ENCODE results near the gene RIC1. TPM values are rescaled to one million over a fixed set of nuclear protein-coding genes. Genes with fewer than 3 reads are reported as not detected.
A peak's percentile ranks its signal among the peaks of the same experiment; 100 is the strongest.

The RIC1 gene
- polyA plus RNA-seq, 1 of the 3 experiments (the other 2 are of a cell fraction) = 21.9 TPM

DNA sequence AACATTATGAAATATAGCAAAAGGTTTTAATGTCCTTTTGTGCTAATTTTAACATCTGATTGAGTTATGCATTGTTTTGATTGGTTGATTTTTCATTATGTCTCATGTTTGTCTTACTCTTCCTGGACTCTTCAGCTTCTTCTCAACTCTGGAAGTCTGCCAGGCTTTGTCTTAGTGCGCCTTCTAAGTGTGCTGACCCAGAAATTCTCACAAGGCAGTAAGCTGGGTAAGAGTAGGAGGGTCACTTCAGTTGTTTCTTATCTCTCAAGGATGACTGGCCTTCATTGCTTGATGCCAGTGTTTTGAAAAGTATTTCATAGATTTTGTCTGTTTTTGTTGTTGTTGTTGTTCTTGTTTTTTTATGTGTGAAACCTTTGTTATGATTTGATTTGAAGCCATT, 59.2 kb downstream of the RIC1 start:
- Histone ChIP-seq H3K27me3 (ENCODE audit: insufficient read depth) (no peaks in the 10 kb centered on the region), H4K20me1 (ENCODE audit: insufficient read depth) (peaks cover 10% of the 10 kb centered on the region; the same call in 1 of the 2 replicates), H3K9me2 (no peaks in the 10 kb centered on the region), H3K79me2 (ENCODE audit: insufficient read depth) (peaks cover 65% of the 10 kb centered on the region), H3K4me2 (no peak overlapping the region), H3K36me3 (replicated peaks in 1 of 2; ENCODE audit: control insufficient read depth in 1 of 2, insufficient read depth in 2 of 2, low read length in 1 of 2) (peaks cover 4 to 31% of the 10 kb centered on the region in 2 experiments), H3K9me3 (peaks cover 7% of the 10 kb centered on the region; the same call in 1 of the 2 replicates), H3K9ac (no peak overlapping the region), H3K4me3 (ENCODE audit: low read depth in 2 of 2, low read length in 1 of 2) (no peak overlapping the region), H2AFZ (ENCODE audit: low read depth) (no peak overlapping the region), H3K27ac (ENCODE audit: low read depth in 2 of 2, low read length in 1 of 2) (peak overlapping the region in 1 of 2 experiments; percentile 30; a peak in 1 of 4 replicates), H3K4me1 (ENCODE audit: control insufficient read depth in 1 of 2, insufficient read depth in 2 of 2, low read depth in 1 of 2, low read length in 1 of 2) (peaks cover 2 to 16% of the 10 kb centered on the region in 2 experiments; a peak in 3 of 4 replicates), H3F3A (replicated peaks; ENCODE audit: insufficient read depth) (peaks cover 15% of the 10 kb centered on the region)
- TF ChIP-seq, protein P1, sequence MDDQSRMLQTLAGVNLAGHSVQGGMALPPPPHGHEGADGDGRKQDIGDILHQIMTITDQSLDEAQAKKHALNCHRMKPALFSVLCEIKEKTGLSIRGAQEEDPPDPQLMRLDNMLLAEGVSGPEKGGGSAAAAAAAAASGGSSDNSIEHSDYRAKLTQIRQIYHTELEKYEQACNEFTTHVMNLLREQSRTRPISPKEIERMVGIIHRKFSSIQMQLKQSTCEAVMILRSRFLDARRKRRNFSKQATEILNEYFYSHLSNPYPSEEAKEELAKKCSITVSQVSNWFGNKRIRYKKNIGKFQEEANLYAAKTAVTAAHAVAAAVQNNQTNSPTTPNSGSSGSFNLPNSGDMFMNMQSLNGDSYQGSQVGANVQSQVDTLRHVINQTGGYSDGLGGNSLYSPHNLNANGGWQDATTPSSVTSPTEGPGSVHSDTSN (IDR thresholded peaks at IDR 0.05) = no peak
- TF ChIP-seq YY1 (IDR thresholded peaks at IDR 0.05; ENCODE audit: low read depth) = no peak
- CTCF ChIA-PET = no interaction called here
- WGBS (ENCODE audit: low lambda C conversion rate) = 50% methylated on average over 1 of the region's 1 CpG
- DNase-seq = no peak
- POLR2A ChIA-PET = no interaction called here

DNA sequence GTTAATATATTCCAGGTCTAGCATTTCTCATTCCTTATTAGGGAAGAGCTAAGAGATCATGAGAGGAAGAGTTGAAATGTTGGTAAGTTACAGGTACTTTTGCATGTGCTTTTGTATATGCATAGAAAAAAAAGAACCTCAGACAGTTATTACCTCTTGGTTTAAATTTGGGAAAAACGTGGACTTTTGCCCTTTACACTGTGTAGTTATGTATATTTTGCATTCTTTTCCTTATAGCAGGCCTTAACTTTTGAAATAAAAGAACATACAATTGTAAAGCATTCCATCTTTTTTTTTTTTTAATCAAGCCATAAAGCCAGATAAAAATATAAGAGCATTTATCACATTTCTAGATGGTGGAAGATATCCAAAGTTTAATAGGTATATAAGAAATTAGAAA, 61.4 kb downstream of the RIC1 start:
- H4K20me1 ChIP-seq (ENCODE audit: insufficient read depth) = peaks cover 10% of the 10 kb centered on the region; the same call in 1 of the 2 replicates
- no peaks in the 10 kb centered on the region for H3K27me3 ChIP-seq (ENCODE audit: insufficient read depth)
- H3K9me3 ChIP-seq = no peaks in the 10 kb centered on the region
- peaks cover 51% of the 10 kb centered on the region for H3K79me2 ChIP-seq (ENCODE audit: insufficient read depth)
- H3K9me2 ChIP-seq = no peaks in the 10 kb centered on the region
- H3F3A ChIP-seq (replicated peaks; ENCODE audit: insufficient read depth) = peaks cover 12% of the 10 kb centered on the region
- ChIA-PET POLR2A (no interaction called here), CTCF (no interaction called here)
- H3K9ac ChIP-seq = no peak overlapping the region
- no peak overlapping the region for H3K4me2 ChIP-seq
- H3K4me1 ChIP-seq (ENCODE audit: control insufficient read depth in 1 of 2, insufficient read depth in 2 of 2, low read depth in 1 of 2, low read length in 1 of 2) = peaks cover 2 to 16% of the 10 kb centered on the region in 2 experiments; a peak in 3 of 4 replicates
- WGBS (ENCODE audit: low lambda C conversion rate) = 95% methylated on average over 1 of the region's 1 CpG
- DNase-seq = no peak
- H3K27ac ChIP-seq (ENCODE audit: low read depth in 2 of 2, low read length in 1 of 2) = no peak overlapping the region
- no peak overlapping the region for H2AFZ ChIP-seq (ENCODE audit: low read depth)
- peaks cover 4 to 22% of the 10 kb centered on the region in 2 experiments for H3K36me3 ChIP-seq (replicated peaks in 1 of 2; ENCODE audit: control insufficient read depth in 1 of 2, insufficient read depth in 2 of 2, low read length in 1 of 2)
- no peak overlapping the region for H3K4me3 ChIP-seq (ENCODE audit: low read depth in 2 of 2, low read length in 1 of 2)
- no peak for TF ChIP-seq RCOR1 (IDR thresholded peaks at IDR 0.05; ENCODE audit: low read length)
- TF ChIP-seq ELF1 (IDR thresholded peaks at IDR 0.05) = no peak
- TF ChIP-seq MEF2A (IDR thresholded peaks at IDR 0.05; ENCODE audit: borderline replicate concordance, low read depth) = no peak
- no peak for TF ChIP-seq JUND (IDR thresholded peaks at IDR 0.05)
- no peak for TF ChIP-seq GABPA (IDR thresholded peaks at IDR 0.05; ENCODE audit: low read depth)
- TF ChIP-seq GATA2 (CRISPR knock-in tag; IDR thresholded peaks at IDR 0.05) = no peak
- no peak for TF ChIP-seq SMC3 (IDR thresholded peaks at IDR 0.05; ENCODE audit: low read depth, low read length)
- TF ChIP-seq SIN3A (IDR thresholded peaks at IDR 0.05; ENCODE audit: borderline replicate concordance, low read depth, low read length) = no peak
- TF ChIP-seq FOXM1 (IDR thresholded peaks at IDR 0.05; ENCODE audit: low read depth) = no peak
- no peak for TF ChIP-seq YY1 (IDR thresholded peaks at IDR 0.05; ENCODE audit: low read depth)
- TF ChIP-seq, protein P2, sequence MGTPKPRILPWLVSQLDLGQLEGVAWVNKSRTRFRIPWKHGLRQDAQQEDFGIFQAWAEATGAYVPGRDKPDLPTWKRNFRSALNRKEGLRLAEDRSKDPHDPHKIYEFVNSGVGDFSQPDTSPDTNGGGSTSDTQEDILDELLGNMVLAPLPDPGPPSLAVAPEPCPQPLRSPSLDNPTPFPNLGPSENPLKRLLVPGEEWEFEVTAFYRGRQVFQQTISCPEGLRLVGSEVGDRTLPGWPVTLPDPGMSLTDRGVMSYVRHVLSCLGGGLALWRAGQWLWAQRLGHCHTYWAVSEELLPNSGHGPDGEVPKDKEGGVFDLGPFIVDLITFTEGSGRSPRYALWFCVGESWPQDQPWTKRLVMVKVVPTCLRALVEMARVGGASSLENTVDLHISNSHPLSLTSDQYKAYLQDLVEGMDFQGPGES (IDR thresholded peaks at IDR 0.05; ENCODE audit: low read depth, low read length) = no peak
- no peak for TF ChIP-seq FOXJ3 (CRISPR knock-in tag; IDR thresholded peaks at IDR 0.05)
- no peak for TF ChIP-seq CHD2 (IDR thresholded peaks at IDR 0.05; ENCODE audit: low read length, partially characterized antibody)
- TF ChIP-seq, protein P3, sequence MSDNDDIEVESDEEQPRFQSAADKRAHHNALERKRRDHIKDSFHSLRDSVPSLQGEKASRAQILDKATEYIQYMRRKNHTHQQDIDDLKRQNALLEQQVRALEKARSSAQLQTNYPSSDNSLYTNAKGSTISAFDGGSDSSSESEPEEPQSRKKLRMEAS (IDR thresholded peaks at IDR 0.05; ENCODE audit: low read depth) = no peak
- no peak for TF ChIP-seq RAD21 (IDR thresholded peaks at IDR 0.05; ENCODE audit: low read length)
- TF ChIP-seq, protein P4, sequence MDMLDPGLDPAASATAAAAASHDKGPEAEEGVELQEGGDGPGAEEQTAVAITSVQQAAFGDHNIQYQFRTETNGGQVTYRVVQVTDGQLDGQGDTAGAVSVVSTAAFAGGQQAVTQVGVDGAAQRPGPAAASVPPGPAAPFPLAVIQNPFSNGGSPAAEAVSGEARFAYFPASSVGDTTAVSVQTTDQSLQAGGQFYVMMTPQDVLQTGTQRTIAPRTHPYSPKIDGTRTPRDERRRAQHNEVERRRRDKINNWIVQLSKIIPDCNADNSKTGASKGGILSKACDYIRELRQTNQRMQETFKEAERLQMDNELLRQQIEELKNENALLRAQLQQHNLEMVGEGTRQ (IDR thresholded peaks at IDR 0.05; ENCODE audit: borderline replicate concordance, low read depth, low read length) = no peak

Data from SK-N-SH (cell line).